ENCODE data around the gene MIAT. TPM values are rescaled to one million over a fixed set of nuclear protein-coding genes. Genes with fewer than 3 reads are reported as not detected.
"Not testable (repeated sequence)": the region's sequence is repeated elsewhere in the genome, so short reads cannot be mapped to it uniquely, and the experiment has no call there.

MIAT gene
- 1.2 TPM for polyA plus RNA-seq (2012; ENCODE audit: low read depth, missing spikeins)

GRCh38 chr22:26656891-26657851 lies at the start of gene MIAT:
Gene MIAT (plus strand): TSS chr22:26657588.
- peak; percentile 73 for DNase-seq (ENCODE audit: insufficient read length, low spot score)
- no peak for TF ChIP-seq SPI1 (IDR thresholded peaks at IDR 0.05; ENCODE audit: low read depth, low read length)
- TF ChIP-seq PAX5 (IDR thresholded peaks at IDR 0.05; ENCODE audit: insufficient read depth, low read length, severe bottlenecking) = no peak
- no peak for TF ChIP-seq TAF1 (IDR thresholded peaks at IDR 0.05; ENCODE audit: low read depth, low read length)
- no peak for TF ChIP-seq POLR2A (IDR thresholded peaks at IDR 0.05; ENCODE audit: low read depth, low read length)
- no peak for TF ChIP-seq POU2F2 (IDR thresholded peaks at IDR 0.05; ENCODE audit: low read depth, low read length)
- no peak for TF ChIP-seq POLR2AphosphoS5 (IDR thresholded peaks at IDR 0.05; ENCODE audit: low read depth, low read length)
- FAIRE-seq = peak; percentile 40

- no peak for DNase-seq (ENCODE audit: insufficient read length, low spot score)
- peak; percentile 16 for FAIRE-seq
- no peak for TF ChIP-seq PAX5 (IDR thresholded peaks at IDR 0.05; ENCODE audit: insufficient read depth, low read length, severe bottlenecking)
- no peak for TF ChIP-seq SPI1 (IDR thresholded peaks at IDR 0.05; ENCODE audit: low read depth, low read length)
- TF ChIP-seq POLR2AphosphoS5 (IDR thresholded peaks at IDR 0.05; ENCODE audit: low read depth, low read length) = no peak
- no peak for TF ChIP-seq POU2F2 (IDR thresholded peaks at IDR 0.05; ENCODE audit: low read depth, low read length)
- no peak for TF ChIP-seq TAF1 (IDR thresholded peaks at IDR 0.05; ENCODE audit: low read depth, low read length)
- no peak for TF ChIP-seq POLR2A (IDR thresholded peaks at IDR 0.05; ENCODE audit: low read depth, low read length)
These were observed 49.3 kb upstream of the MIAT start for GRCh38 chr22:26608129-26608528.

- DNase-seq (ENCODE audit: insufficient read length, low spot score) = no peak
- TF ChIP-seq POLR2AphosphoS5 (IDR thresholded peaks at IDR 0.05; ENCODE audit: low read depth, low read length) (no peak), TAF1 (IDR thresholded peaks at IDR 0.05; ENCODE audit: low read depth, low read length) (no peak), POU2F2 (IDR thresholded peaks at IDR 0.05; ENCODE audit: low read depth, low read length) (no peak), SPI1 (IDR thresholded peaks at IDR 0.05; ENCODE audit: low read depth, low read length) (no peak), PAX5 (IDR thresholded peaks at IDR 0.05; ENCODE audit: insufficient read depth, low read length, severe bottlenecking) (no peak), POLR2A (IDR thresholded peaks at IDR 0.05; ENCODE audit: low read depth, low read length) (no peak)
- FAIRE-seq = peak; percentile 69
These were observed 48.1 kb upstream of the MIAT start for GRCh38 chr22:26609287-26609686.

GRCh38 chr22:26610072-26610958 lies 47.1 kb upstream of the MIAT start:
- DNase-seq (ENCODE audit: insufficient read length, low spot score) (peak; percentile 65), FAIRE-seq (peak; percentile 93)
- TF ChIP-seq TAF1 (IDR thresholded peaks at IDR 0.05; ENCODE audit: low read depth, low read length) (no peak), POLR2AphosphoS5 (IDR thresholded peaks at IDR 0.05; ENCODE audit: low read depth, low read length) (peak; percentile 59; the same call in 1 of the 2 replicates), PAX5 (IDR thresholded peaks at IDR 0.05; ENCODE audit: insufficient read depth, low read length, severe bottlenecking) (peak; percentile 3), POU2F2 (IDR thresholded peaks at IDR 0.05; ENCODE audit: low read depth, low read length) (peak; percentile 67; the same call in 1 of the 2 replicates), POLR2A (IDR thresholded peaks at IDR 0.05; ENCODE audit: low read depth, low read length) (no peak)

- no peak for DNase-seq (ENCODE audit: insufficient read length, low spot score)
- no peak for TF ChIP-seq TAF1 (IDR thresholded peaks at IDR 0.05; ENCODE audit: low read depth, low read length)
- TF ChIP-seq PAX5 (IDR thresholded peaks at IDR 0.05; ENCODE audit: insufficient read depth, low read length, severe bottlenecking) = no peak
- TF ChIP-seq POU2F2 (IDR thresholded peaks at IDR 0.05; ENCODE audit: low read depth, low read length) = no peak
- TF ChIP-seq SPI1 (IDR thresholded peaks at IDR 0.05; ENCODE audit: low read depth, low read length) = no peak
- TF ChIP-seq POLR2A (IDR thresholded peaks at IDR 0.05; ENCODE audit: low read depth, low read length) = no peak
- no peak for TF ChIP-seq POLR2AphosphoS5 (IDR thresholded peaks at IDR 0.05; ENCODE audit: low read depth, low read length)
- FAIRE-seq = peak; percentile 28
These were observed 46.4 kb upstream of the MIAT start for GRCh38 chr22:26610996-26611395.

GRCh38 chr22:26612652-26613051 lies 44.7 kb upstream of the MIAT start:
- DNase-seq (ENCODE audit: insufficient read length, low spot score) (no peak), FAIRE-seq (no peak)
- TF ChIP-seq POLR2A (IDR thresholded peaks at IDR 0.05; ENCODE audit: low read depth, low read length) (no peak), POU2F2 (IDR thresholded peaks at IDR 0.05; ENCODE audit: low read depth, low read length) (no peak), PAX5 (IDR thresholded peaks at IDR 0.05; ENCODE audit: insufficient read depth, low read length, severe bottlenecking) (no peak), TAF1 (IDR thresholded peaks at IDR 0.05; ENCODE audit: low read depth, low read length) (no peak), SPI1 (IDR thresholded peaks at IDR 0.05; ENCODE audit: low read depth, low read length) (no peak), POLR2AphosphoS5 (IDR thresholded peaks at IDR 0.05; ENCODE audit: low read depth, low read length) (no peak)

GRCh38 chr22:26613753-26614152 lies 43.6 kb upstream of the MIAT start:
- FAIRE-seq; DNase-seq (ENCODE audit: insufficient read length, low spot score): not testable (repeated sequence)

GRCh38 chr22:26614322-26614721 lies 43.1 kb upstream of the MIAT start:
- FAIRE-seq = no peak
- DNase-seq (ENCODE audit: insufficient read length, low spot score) = no peak

GRCh38 chr22:26615149-26615548 lies 42.2 kb upstream of the MIAT start:
- DNase-seq (ENCODE audit: insufficient read length, low spot score) (peak; percentile 39), FAIRE-seq (peak; percentile 79)
- no peak for TF ChIP-seq POU2F2 (IDR thresholded peaks at IDR 0.05; ENCODE audit: low read depth, low read length)
- no peak for TF ChIP-seq TAF1 (IDR thresholded peaks at IDR 0.05; ENCODE audit: low read depth, low read length)
- no peak for TF ChIP-seq PAX5 (IDR thresholded peaks at IDR 0.05; ENCODE audit: insufficient read depth, low read length, severe bottlenecking)
- TF ChIP-seq SPI1 (IDR thresholded peaks at IDR 0.05; ENCODE audit: low read depth, low read length) = peak; percentile 75

More at GRCh38 chr22:26614322-26614721, 43.1 kb upstream of the MIAT start:
- TF ChIP-seq POU2F2 (IDR thresholded peaks at IDR 0.05; ENCODE audit: low read depth, low read length) (no peak), POLR2A (IDR thresholded peaks at IDR 0.05; ENCODE audit: low read depth, low read length) (no peak), TAF1 (IDR thresholded peaks at IDR 0.05; ENCODE audit: low read depth, low read length) (no peak), POLR2AphosphoS5 (IDR thresholded peaks at IDR 0.05; ENCODE audit: low read depth, low read length) (no peak), SPI1 (IDR thresholded peaks at IDR 0.05; ENCODE audit: low read depth, low read length) (no peak), PAX5 (IDR thresholded peaks at IDR 0.05; ENCODE audit: insufficient read depth, low read length, severe bottlenecking) (no peak)

Measured in GM12891 (cell line).